Glomerular endothelial cell (primary cell): ENCODE results near the gene GPR137B. TPM values are rescaled to one million over a fixed set of nuclear protein-coding genes. Genes with fewer than 3 reads are reported as not detected.
"Not testable (repeated sequence)": the region's sequence is repeated elsewhere in the genome, so short reads cannot be mapped to it uniquely, and the experiment has no call there.

Experiments
- DNase-seq: peaks from one replicate; pipeline ENCODE4 v3.0.0-alpha.2; 2011; ENCODE audit warnings: low read depth, low spot score; ENCODE audit errors: extremely low read depth
- total RNA-seq: library from RNA; depleted of rRNA; stranded (reverse); fragments of >200 nt; gene quantifications from 2 replicates; pipeline ENCODE4 v1.2.3, GENCODE V29; 2015

The GPR137B gene
- total RNA-seq, 1 donor from 2014 or later = 23.5 TPM

GRCh38 chr1:236143104-236143948, 987 bp downstream of the GPR137B start:
- DNase-seq = no peak

- DNase-seq = no peak
Observed at GRCh38 chr1:236144033-236144432, 1.7 kb downstream of the GPR137B start.

- no peak for DNase-seq
Observed at GRCh38 chr1:236144446-236145150, 2.3 kb downstream of the GPR137B start.

- DNase-seq = no peak
Observed at GRCh38 chr1:236147068-236147467, 4.7 kb downstream of the GPR137B start.

- DNase-seq = no peak
Observed at GRCh38 chr1:236147521-236148469, 5.5 kb downstream of the GPR137B start.

GRCh38 chr1:236148470-236148845, 6.1 kb downstream of the GPR137B start:
- no peak for DNase-seq

- no peak for DNase-seq
Observed at GRCh38 chr1:236149003-236149595, 6.8 kb downstream of the GPR137B start.

- no peak for DNase-seq
Observed at GRCh38 chr1:236149696-236150228, 7.4 kb downstream of the GPR137B start.

GRCh38 chr1:236150311-236150955, 8.1 kb downstream of the GPR137B start:
- no peak for DNase-seq

- no peak for DNase-seq
Observed at GRCh38 chr1:236150986-236151385, 8.6 kb downstream of the GPR137B start.

- DNase-seq = no peak
Observed at GRCh38 chr1:236151739-236152424, 9.5 kb downstream of the GPR137B start.

- no peak for DNase-seq
Observed at GRCh38 chr1:236154126-236154525, 11.8 kb downstream of the GPR137B start.

- DNase-seq = no peak
Observed at GRCh38 chr1:236154671-236155398, 12.5 kb downstream of the GPR137B start.

GRCh38 chr1:236155399-236155767, 13.0 kb downstream of the GPR137B start:
- DNase-seq = no peak

- no peak for DNase-seq
Observed at GRCh38 chr1:236155841-236156503, 13.6 kb downstream of the GPR137B start.

- no peak for DNase-seq
Observed at GRCh38 chr1:236156512-236157208, 14.3 kb downstream of the GPR137B start.

- DNase-seq = not testable (repeated sequence)
Observed at GRCh38 chr1:236158072-236158471, 15.7 kb downstream of the GPR137B start.
